K562 (cell line): ENCODE measurements around the gene FARP1. TPM values are rescaled to one million over a fixed set of nuclear protein-coding genes. Genes with fewer than 3 reads are reported as not detected.

Experiments used
- ATAC-seq: fragments of 200-7000 bp; cut with Tn5 transposase; 3 replicates; pipeline ENCODE4 v1.9.1; 2020; ENCODE audit warnings: moderate library complexity
- BruUV-seq: library from RNA; stranded (reverse); fragments of 400-500 nt; replicated peaks from 2 replicates; lab custom pipeline; 2021; lab: Mats Ljungman, UMichigan
- CTCF ChIA-PET: fragments of 300-600 bp; formaldehyde crosslinking; extraction: SDS; loops from one replicate; lab custom pipeline; 2021; ENCODE audit warnings: low intra/inter-chr PET ratio; lab: Yijun Ruan, JAX
- POLR2A ChIA-PET: fragments of 300-600, 350-650 bp; sonication (Branson Sonifier 250); formaldehyde crosslinking; extraction: SDS; loops from one replicate; lab custom pipeline; 2021; ENCODE audit warnings: antibody characterized with exemption, inconsistent platforms; lab: Yijun Ruan, JAX
- DNase-seq, 4 experiments: peaks; one replicate each; pipeline versions ENCODE4 v3.0.0 to v3.0.0-alpha.2; 2011 to 2018; ENCODE audit warnings: low spot score in 3 of 4, mixed read lengths in 3 of 4; ENCODE audit errors: extremely low read depth in 1 of 4
- FAIRE-seq: peaks from 2 replicates; lab custom pipeline; 2011; peaks lifted over from hg19 to GRCh38; lab: Jason Lieb, UNC
- H2AFZ ChIP-seq: 2 replicates; pipeline ENCODE4 v1.6.0; 2011; ENCODE audit warnings: low read depth, low read length, control low read depth, inconsistent platforms
- H3K27ac ChIP-seq: fragments of 200-600 bp; 3 replicates; pipeline ENCODE4 v1.8.0; 2011; ENCODE audit warnings: low read depth, mild to moderate bottlenecking, control low read depth, inconsistent platforms, low read length, moderate library complexity, mixed read lengths; ENCODE audit errors: extremely low read depth
- H3K27me3 ChIP-seq, 2 experiments: fragments of 300-600 bp in 1 of 2; 2 replicates in 1 of 2; 3 replicates in 1 of 2; pipeline versions ENCODE4 v1.6.0 to v1.8.0; 2011; ENCODE audit warnings: inconsistent platforms in 2 of 2, low read length in 2 of 2, mild to moderate bottlenecking in 1 of 2, mixed read lengths in 1 of 2, moderate library complexity in 1 of 2; ENCODE audit not compliant: control insufficient read depth in 2 of 2, insufficient read depth in 2 of 2
- H3K36me3 ChIP-seq: fragments of 300-600 bp; 3 replicates; pipeline ENCODE4 v1.8.0; 2011; ENCODE audit warnings: mild to moderate bottlenecking, low read length, inconsistent platforms; ENCODE audit not compliant: control insufficient read depth, insufficient read depth
- H3K4me1 ChIP-seq, 2 experiments: fragments of 200-600 bp in 1 of 2; replicated peaks in 1 of 2; 2 replicates in 1 of 2; 3 replicates in 1 of 2; pipeline versions ENCODE4 v1.5.1 to v1.8.0; 2011; ENCODE audit warnings: inconsistent platforms in 2 of 2, low read length in 2 of 2, mild to moderate bottlenecking in 1 of 2, mixed read lengths in 1 of 2, moderate library complexity in 1 of 2; ENCODE audit not compliant: control insufficient read depth in 2 of 2, insufficient read depth in 2 of 2
- H3K4me2 ChIP-seq: 2 replicates; pipeline ENCODE4 v1.6.1; 2011; ENCODE audit warnings: low read length, control low read depth, inconsistent platforms, mixed read lengths; ENCODE audit not compliant: insufficient read depth
- H3K4me3 ChIP-seq: fragments of 200-600 bp; sonication (generic), shearing (Covaris generic); 2 replicates; pipeline ENCODE4 v1.5.1; 2016; ENCODE audit warnings: control low read depth, inconsistent platforms
- H3K79me2 ChIP-seq: fragments of 200-600 bp; 3 replicates; pipeline ENCODE4 v1.8.0; 2011; ENCODE audit warnings: low read length, inconsistent platforms; ENCODE audit not compliant: control insufficient read depth, insufficient read depth
- H3K9ac ChIP-seq, 2 experiments: 2 replicates each; pipeline versions ENCODE4 v1.6.0 to v1.6.1; 2011; ENCODE audit warnings: low read depth in 2 of 2, low read length in 2 of 2, control low read depth in 1 of 2, inconsistent platforms in 1 of 2, mild to moderate bottlenecking in 1 of 2, mixed read lengths in 1 of 2; ENCODE audit not compliant: insufficient read depth in 1 of 2
- H3K9me1 ChIP-seq: one replicate; pipeline ENCODE4 v1.6.0; 2011; ENCODE audit warnings: inconsistent platforms, mild to moderate bottlenecking, low read length, moderate library complexity; ENCODE audit not compliant: control insufficient read depth, insufficient read depth
- H3K9me3 ChIP-seq: replicated peaks from 2 replicates; pipeline ENCODE4 v1.5.1; 2011; ENCODE audit warnings: low read depth, low read length, inconsistent platforms; ENCODE audit not compliant: control insufficient read depth, insufficient read depth
- H4K20me1 ChIP-seq: replicated peaks from 2 replicates; pipeline ENCODE4 v1.6.1; 2011; ENCODE audit warnings: low read length, inconsistent platforms, mixed read lengths; ENCODE audit not compliant: control insufficient read depth, insufficient read depth
- ESRRB ChIP-seq: fragments of 250-450 bp; sonication (Bioruptor Pico); IDR thresholded peaks from 2 replicates; pipeline ENCODE4 v1.5.0; 2020; ENCODE audit warnings: mild to moderate bottlenecking, moderate library complexity, borderline replicate concordance
- GTF2F1 ChIP-seq: IDR thresholded peaks from 2 replicates; pipeline ENCODE4 v1.6.1; 2011; ENCODE audit warnings: low read depth, low read length, improper control_type of control experiment
- HMG20A ChIP-seq: fragments of 450-650 bp; formaldehyde crosslinking; conservative IDR thresholded peaks from 2 replicates; pipeline ENCODE4 v1.4.0; 2020; ENCODE audit warnings: mild to moderate bottlenecking, mixed read lengths
- MEF2D ChIP-seq: conservative IDR thresholded peaks from 2 replicates; pipeline ENCODE4 v1.6.1; 2016; ENCODE audit warnings: low read depth, missing genetic modification characterization, missing compliant biosample characterization
- RBM14 ChIP-seq: fragments of 200-400 bp; formaldehyde crosslinking; IDR thresholded peaks from 2 replicates; pipeline ENCODE4 v1.6.1; 2018; ENCODE audit warnings: low read depth, mild to moderate bottlenecking, low read length, moderate library complexity, borderline replicate concordance; ENCODE audit not compliant: insufficient read depth
- TRIM28 ChIP-seq: fragments of 450-650 bp; IDR thresholded peaks from 2 replicates; pipeline ENCODE4 v1.6.1; 2017
- ZNF274 ChIP-seq: IDR thresholded peaks from 2 replicates; pipeline ENCODE4 v1.6.1; 2011; ENCODE audit warnings: low read depth, mild to moderate bottlenecking, low read length, moderate library complexity, borderline replicate concordance
- ZNF75A ChIP-seq: fragments of 450-650 bp; formaldehyde crosslinking; IDR thresholded peaks from 2 replicates; pipeline ENCODE4 v1.4.0; 2020; ENCODE audit warnings: mild to moderate bottlenecking
- ZNF778 ChIP-seq: fragments of 450-650 bp; formaldehyde crosslinking; IDR thresholded peaks from 2 replicates; pipeline ENCODE4 v1.4.0; 2020; ENCODE audit warnings: mild to moderate bottlenecking, moderate library complexity
- WGBS: fragments of 100-300 bp; shearing (Covaris generic); methylation state at CpG from one replicate; pipeline ENCODE4 v1.1.6; 2016; ENCODE audit warnings: low coverage, mixed read lengths; ENCODE audit not compliant: insufficient coverage; ENCODE audit errors: missing lambda C conversion rate; 5-methylcytosine and 5-hydroxymethylcytosine counted together
- in situ Hi-C: fragments of 300-500 bp; cut with MboI; formaldehyde crosslinking; loops from 4 replicates; pipeline ENCODE4 v1.15.0; 2018; ENCODE audit warnings: inconsistent platforms, mixed read lengths
- intact Hi-C: fragments of 100-400 bp; cut with micrococcal nuclease; formaldehyde crosslinking; loops from 2 replicates; pipeline ENCODE4 v1.14.2; 2022
- polyA plus RNA-seq, 8 experiments: library from polyadenylated mRNA; depleted of rRNA in 4 of 8; stranded (reverse) in 5 of 8; unstranded in 3 of 8; fragments of >200 nt; fragmentation: Nextera tagmentation in 2 of 8; fragmentation: Illumina TruSeq in 1 of 8; extraction: Ambion mirVana in 2 of 8; extraction: Trizol in 1 of 8; gene quantifications; 2 replicates each; pipeline versions ENCODE4 v1.2.1 to v1.2.3, GENCODE V29; 2011 to 2014; ENCODE audit warnings: inconsistent platforms in 1 of 8, missing spikeins in 1 of 8
- total RNA-seq, 7 experiments: library from RNA; depleted of rRNA in 6 of 7; stranded (reverse); fragments of >200 nt in 6 of 7; fragmentation: Illumina TruSeq in 2 of 7; extraction: Trizol in 2 of 7; gene quantifications; 2 replicates each; pipeline versions ENCODE4 v1.2.1 to v1.2.3, GENCODE V29; 2011 to 2021; ENCODE audit warnings: low replicate concordance in 1 of 7
- TF ChIP-seq, protein P1 (sequence below): fragments of 250-450 bp; sonication (Bioruptor Pico); IDR thresholded peaks from 2 replicates; pipeline ENCODE4 v1.5.0; 2022; ENCODE audit warnings: mild to moderate bottlenecking

The FARP1 gene
- total and polyA plus RNA-seq, 9 of the 15 experiments (the other 6 are each of a cell fraction or from before 2014, with no cell fraction given) = 0.03 to 0.29 (median 0.05) TPM; not detected in 3

DNA sequence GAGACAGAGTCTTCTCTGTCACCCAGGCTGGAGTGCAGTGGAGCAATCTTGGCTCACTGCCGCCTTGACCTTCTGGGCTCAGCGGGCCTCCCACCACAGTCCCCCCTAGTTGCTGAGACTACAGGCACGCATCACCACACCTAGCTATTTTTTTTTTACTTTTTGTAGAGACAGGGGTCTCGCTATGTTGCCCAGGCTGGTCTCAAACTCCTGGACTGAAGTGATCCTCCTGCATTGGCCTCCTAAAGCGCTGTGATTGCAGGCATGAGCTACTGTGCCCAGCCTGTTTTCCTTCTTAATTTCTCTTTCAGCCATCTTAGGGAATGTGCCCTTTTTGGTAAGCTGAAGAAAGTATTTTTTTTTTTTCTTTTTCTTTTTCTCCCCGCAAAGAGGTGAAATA is 76.8 kb downstream of the FARP1 start:
- no peaks in the 10 kb centered on the region for H3K36me3 ChIP-seq
- H2AFZ ChIP-seq = no peak overlapping the region
- intact Hi-C loops = no loop called here
- peaks cover 5 to 25% of the 10 kb centered on the region in 2 experiments; a peak in 3 of 5 replicates for H3K27me3 ChIP-seq
- ChIA-PET CTCF (no interaction called here), POLR2A (interaction anchor here (0.7 kb wide), 1 partner anchor 29 kb away, joined by 3 read pairs; no protein-coding TSS in a partner anchor)
- H3K4me2 ChIP-seq = no peak overlapping the region
- ATAC-seq (no peak), DNase-seq (no peak), FAIRE-seq (no peak)
- H3K27ac ChIP-seq = no peak overlapping the region
- no peak overlapping the region for H3K4me3 ChIP-seq
- H3K9me3 ChIP-seq = no peaks in the 10 kb centered on the region
- no TSS peak for BruUV-seq
- no peak overlapping the region for H3K9ac ChIP-seq
- peaks cover 0 to 4% of the 10 kb centered on the region in 2 experiments; a peak in 3 of 5 replicates for H3K4me1 ChIP-seq
- H4K20me1 ChIP-seq = no peaks in the 10 kb centered on the region; the same call in 1 of the 2 replicates
- TF ChIP-seq ZNF778 = no peak
- no peak for TF ChIP-seq MEF2D (tag)
- no peak for TF ChIP-seq ESRRB (CRISPR knock-in tag)
- no peak for TF ChIP-seq ZNF75A
- no peak for TF ChIP-seq GTF2F1
- no peaks in the 10 kb centered on the region for H3K9me1 ChIP-seq
- in situ Hi-C loops = no loop called here
- no peaks in the 10 kb centered on the region for H3K79me2 ChIP-seq
- WGBS = 7% methylated on average over 3 of the region's 6 CpGs

DNA sequence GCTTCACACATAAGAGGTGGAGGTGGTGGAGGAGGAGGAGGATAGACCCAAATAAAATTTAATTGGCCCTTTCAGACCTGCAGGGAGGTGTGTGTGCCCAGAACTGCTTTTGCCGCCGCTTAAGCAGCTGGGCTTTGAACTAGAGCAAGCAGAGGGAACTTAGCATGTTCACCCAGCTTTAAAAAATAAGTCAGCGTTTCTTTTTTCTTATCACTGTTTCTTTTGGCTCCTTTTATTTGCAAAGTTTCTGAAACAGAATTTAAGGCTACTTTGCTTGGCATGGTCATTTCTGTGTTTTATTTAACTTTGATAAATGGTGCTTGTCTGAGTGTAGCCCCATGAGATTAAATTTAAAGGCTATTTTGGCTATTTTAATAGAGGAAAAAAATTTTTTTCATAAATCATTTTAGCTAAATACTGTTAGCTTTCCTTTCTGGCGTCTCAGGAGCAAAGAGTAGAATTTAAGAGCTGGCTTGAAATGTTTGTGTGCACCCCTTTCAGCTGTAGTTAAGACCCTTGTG is 77.4 kb downstream of the FARP1 start:
- intact Hi-C loops (no loop called here), in situ Hi-C loops (no loop called here)
- no peaks in the 10 kb centered on the region for H3K9me3 ChIP-seq
- H3K9ac ChIP-seq = no peak overlapping the region
- 7% methylated on average over 4 of the region's 4 CpGs for WGBS
- no peak overlapping the region for H3K4me2 ChIP-seq
- no peaks in the 10 kb centered on the region for H3K79me2 ChIP-seq
- no peaks in the 10 kb centered on the region; the same call in 1 of the 2 replicates for H4K20me1 ChIP-seq
- ATAC-seq (no peak), FAIRE-seq (no peak), DNase-seq (no peak)
- ChIA-PET POLR2A (no interaction called here), CTCF (no interaction called here)
- H3K9me1 ChIP-seq = no peaks in the 10 kb centered on the region
- BruUV-seq = no TSS peak
- H2AFZ ChIP-seq = no peak overlapping the region
- H3K27ac ChIP-seq = no peak overlapping the region
- no peaks in the 10 kb centered on the region for H3K36me3 ChIP-seq
- peaks cover 8 to 27% of the 10 kb centered on the region in 2 experiments; a peak in 4 of 5 replicates for H3K27me3 ChIP-seq
- H3K4me1 ChIP-seq = peaks cover 0 to 4% of the 10 kb centered on the region in 2 experiments; a peak in 3 of 5 replicates
- no peak overlapping the region for H3K4me3 ChIP-seq
- TF ChIP-seq RBM14 (no peak), ZNF274 (no peak), TRIM28 (no peak), HMG20A (no peak)
- TF ChIP-seq, protein P1, sequence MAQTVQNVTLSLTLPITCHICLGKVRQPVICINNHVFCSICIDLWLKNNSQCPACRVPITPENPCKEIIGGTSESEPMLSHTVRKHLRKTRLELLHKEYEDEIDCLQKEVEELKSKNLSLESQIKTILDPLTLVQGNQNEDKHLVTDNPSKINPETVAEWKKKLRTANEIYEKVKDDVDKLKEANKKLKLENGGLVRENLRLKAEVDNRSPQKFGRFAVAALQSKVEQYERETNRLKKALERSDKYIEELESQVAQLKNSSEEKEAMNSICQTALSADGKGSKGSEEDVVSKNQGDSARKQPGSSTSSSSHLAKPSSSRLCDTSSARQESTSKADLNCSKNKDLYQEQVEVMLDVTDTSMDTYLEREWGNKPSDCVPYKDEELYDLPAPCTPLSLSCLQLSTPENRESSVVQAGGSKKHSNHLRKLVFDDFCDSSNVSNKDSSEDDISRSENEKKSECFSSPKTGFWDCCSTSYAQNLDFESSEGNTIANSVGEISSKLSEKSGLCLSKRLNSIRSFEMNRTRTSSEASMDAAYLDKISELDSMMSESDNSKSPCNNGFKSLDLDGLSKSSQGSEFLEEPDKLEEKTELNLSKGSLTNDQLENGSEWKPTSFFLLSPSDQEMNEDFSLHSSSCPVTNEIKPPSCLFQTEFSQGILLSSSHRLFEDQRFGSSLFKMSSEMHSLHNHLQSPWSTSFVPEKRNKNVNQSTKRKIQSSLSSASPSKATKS (CRISPR knock-in tag) = no peak
